Mammary epithelial cell (primary cell): ENCODE measurements around the gene MUC5B.

Source experiments
- EZH2 ChIP-seq: IDR thresholded peaks from 2 replicates; pipeline ENCODE4 v1.6.1; 2012; ENCODE audit warnings: low read length, inconsistent platforms, borderline replicate concordance
- TF ChIP-seq, protein P1 (sequence below), 2 donors: IDR thresholded peaks in 1 of 2; conservative IDR thresholded peaks in 1 of 2; 2 replicates each; pipeline ENCODE4 v1.5.1; 2011 to 2012; ENCODE audit warnings: inconsistent platforms in 2 of 2, low read length in 2 of 2, mild to moderate bottlenecking in 2 of 2, control low read depth in 1 of 2, low read depth in 1 of 2; ENCODE audit not compliant: insufficient read depth in 1 of 2; ENCODE audit errors: extremely low read depth in 1 of 2

DNA sequence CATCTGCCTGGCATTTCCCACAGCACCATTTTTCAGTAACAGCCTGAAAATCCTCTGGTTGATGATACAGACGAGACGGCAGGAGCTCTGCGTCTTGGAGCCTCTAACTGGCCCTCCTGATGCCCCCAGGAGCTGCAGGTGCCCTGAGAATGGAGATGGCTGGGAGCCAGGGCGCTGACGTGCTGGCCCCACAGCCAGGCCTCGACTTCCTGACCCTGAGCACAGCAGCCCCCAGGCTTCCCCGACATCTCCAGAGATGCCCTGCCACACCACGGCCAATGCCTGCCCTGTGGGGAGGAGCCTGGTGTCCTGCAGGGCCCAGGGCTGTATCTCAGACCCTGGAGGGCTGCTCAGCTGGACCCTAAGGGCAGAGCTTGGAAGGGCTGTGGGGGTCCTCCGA lies 65.1 kb downstream of the MUC5B start:
- no peak for TF ChIP-seq EZH2
- TF ChIP-seq, protein P1, sequence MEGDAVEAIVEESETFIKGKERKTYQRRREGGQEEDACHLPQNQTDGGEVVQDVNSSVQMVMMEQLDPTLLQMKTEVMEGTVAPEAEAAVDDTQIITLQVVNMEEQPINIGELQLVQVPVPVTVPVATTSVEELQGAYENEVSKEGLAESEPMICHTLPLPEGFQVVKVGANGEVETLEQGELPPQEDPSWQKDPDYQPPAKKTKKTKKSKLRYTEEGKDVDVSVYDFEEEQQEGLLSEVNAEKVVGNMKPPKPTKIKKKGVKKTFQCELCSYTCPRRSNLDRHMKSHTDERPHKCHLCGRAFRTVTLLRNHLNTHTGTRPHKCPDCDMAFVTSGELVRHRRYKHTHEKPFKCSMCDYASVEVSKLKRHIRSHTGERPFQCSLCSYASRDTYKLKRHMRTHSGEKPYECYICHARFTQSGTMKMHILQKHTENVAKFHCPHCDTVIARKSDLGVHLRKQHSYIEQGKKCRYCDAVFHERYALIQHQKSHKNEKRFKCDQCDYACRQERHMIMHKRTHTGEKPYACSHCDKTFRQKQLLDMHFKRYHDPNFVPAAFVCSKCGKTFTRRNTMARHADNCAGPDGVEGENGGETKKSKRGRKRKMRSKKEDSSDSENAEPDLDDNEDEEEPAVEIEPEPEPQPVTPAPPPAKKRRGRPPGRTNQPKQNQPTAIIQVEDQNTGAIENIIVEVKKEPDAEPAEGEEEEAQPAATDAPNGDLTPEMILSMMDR (conservative IDR thresholded peaks at IDR 0.05 in 1 of 2, IDR thresholded peaks at IDR 0.05 in 1 of 2; ENCODE audit: extremely low read depth in 1 of 2, insufficient read depth in 1 of 2, low read depth in 1 of 2, low read length in 2 of 2): no peak
